HepG2 (cell line): ENCODE data around the gene PGA3. TPM values are rescaled to one million over a fixed set of nuclear protein-coding genes. Genes with fewer than 3 reads are reported as not detected.
A peak's percentile ranks its signal among the peaks of the same experiment; 100 is the strongest.

Experiments
- BCL3 ChIP-seq: sonication (generic); formaldehyde crosslinking; IDR thresholded peaks from 2 replicates; pipeline ENCODE4 v1.5.1; 2020; ENCODE audit warnings: mild to moderate bottlenecking, missing genetic modification reagents, moderate library complexity
- EHMT2 ChIP-seq: fragments of 200-600 bp; sonication (generic); IDR thresholded peaks from 2 replicates; pipeline ENCODE4 v1.7.0; 2017; ENCODE audit warnings: antibody characterized with exemption, low read depth, low read length, borderline replicate concordance
- HNF4G ChIP-seq, 2 experiments: sonication (generic) in 1 of 2; formaldehyde crosslinking in 1 of 2; IDR thresholded peaks; 2 replicates each; pipeline versions ENCODE4 v1.4.0 to v1.6.1; 2011 to 2020; ENCODE audit warnings: borderline replicate concordance in 2 of 2, low read depth in 2 of 2, mild to moderate bottlenecking in 2 of 2, low read length in 1 of 2, missing genetic modification reagents in 1 of 2, moderate library complexity in 1 of 2
- HOXA3 ChIP-seq: sonication (generic); formaldehyde crosslinking; IDR thresholded peaks from 2 replicates; pipeline ENCODE4 v1.5.0; 2020; ENCODE audit warnings: missing genetic modification reagents
- IKZF1 ChIP-seq: fragments of 450-650 bp; IDR thresholded peaks from 2 replicates; pipeline ENCODE4 v1.7.1; 2016
- IRF2 ChIP-seq: IDR thresholded peaks from 2 replicates; pipeline ENCODE4 v1.6.1; 2018; ENCODE audit warnings: missing genetic modification reagents, missing compliant biosample characterization
- KLF9 ChIP-seq: IDR thresholded peaks from 2 replicates; pipeline ENCODE4 v1.6.1; 2016; ENCODE audit warnings: low read depth
- MXI1 ChIP-seq: IDR thresholded peaks from 3 replicates; pipeline ENCODE4 v1.6.1; 2012; ENCODE audit warnings: low read depth, low read length, inconsistent platforms, borderline replicate concordance
- RAD51 ChIP-seq: fragments of 450-650 bp; IDR thresholded peaks from 2 replicates; pipeline ENCODE4 v1.6.1; 2016; ENCODE audit warnings: borderline replicate concordance
- RCOR2 ChIP-seq: IDR thresholded peaks from 2 replicates; pipeline ENCODE4 v1.6.1; 2016; ENCODE audit warnings: missing biosample characterization, missing genetic modification reagents
- SALL1 ChIP-seq: sonication (generic); formaldehyde crosslinking; IDR thresholded peaks from 2 replicates; pipeline ENCODE4 v1.8.0; 2022; ENCODE audit warnings: mild to moderate bottlenecking, missing genetic modification reagents
- SOX5 ChIP-seq: IDR thresholded peaks from 2 replicates; pipeline ENCODE4 v1.6.1; 2016; ENCODE audit warnings: borderline replicate concordance
- SOX6 ChIP-seq, 2 experiments: fragments of 450-650 bp in 1 of 2; sonication (generic) in 1 of 2; formaldehyde crosslinking in 1 of 2; IDR thresholded peaks; 2 replicates each; pipeline versions ENCODE4 v1.4.0 to v1.6.1; 2017 to 2020; ENCODE audit warnings: antibody characterized with exemption in 1 of 2, mild to moderate bottlenecking in 1 of 2, missing genetic modification reagents in 1 of 2
- THYN1 ChIP-seq: sonication (generic); formaldehyde crosslinking; IDR thresholded peaks from 2 replicates; pipeline ENCODE4 v1.8.1; 2023; ENCODE audit warnings: low read depth, mild to moderate bottlenecking, moderate library complexity, missing genetic modification reagents, borderline replicate concordance
- ZNF503 ChIP-seq: sonication (generic); formaldehyde crosslinking; IDR thresholded peaks from 2 replicates; pipeline ENCODE4 v1.4.0; 2020; ENCODE audit warnings: missing genetic modification reagents
- ZNF567 ChIP-seq: sonication (generic); formaldehyde crosslinking; IDR thresholded peaks from 2 replicates; pipeline ENCODE4 v1.8.1; 2023; ENCODE audit warnings: mild to moderate bottlenecking, missing genetic modification reagents, borderline replicate concordance
- ZNF749 ChIP-seq: sonication (generic); formaldehyde crosslinking; IDR thresholded peaks from 2 replicates; pipeline ENCODE4 v1.8.0; 2022; ENCODE audit warnings: mild to moderate bottlenecking, missing genetic modification reagents, moderate library complexity, borderline replicate concordance
- ZNF782 ChIP-seq: sonication (generic); formaldehyde crosslinking; IDR thresholded peaks from 2 replicates; pipeline ENCODE4 v1.4.0; 2020; ENCODE audit warnings: missing genetic modification reagents, mild to moderate bottlenecking, borderline replicate concordance
- ZNF784 ChIP-seq: sonication (generic); formaldehyde crosslinking; IDR thresholded peaks from 2 replicates; pipeline ENCODE4 v1.5.1; 2020; ENCODE audit warnings: missing genetic modification reagents, mild to moderate bottlenecking, borderline replicate concordance
- polyA plus RNA-seq, 8 experiments: library from polyadenylated mRNA; depleted of rRNA in 3 of 8; stranded (reverse) in 7 of 8; unstranded in 1 of 8; fragments of >200 nt; fragmentation: Illumina TruSeq in 4 of 8; extraction: Trizol in 4 of 8; gene quantifications; 2 replicates each; pipeline versions ENCODE4 v1.2.1 to v1.2.3, GENCODE V29; 2011 to 2016; ENCODE audit warnings: low read depth in 4 of 8, missing spikeins in 1 of 8, mixed read lengths in 1 of 8; ENCODE audit not compliant: insufficient read depth in 1 of 8
- total RNA-seq, 5 experiments: library from RNA; depleted of rRNA; stranded (reverse); fragments of >200 nt; fragmentation: Illumina TruSeq; extraction: Trizol; gene quantifications; 2 replicates each; pipeline ENCODE4 v1.2.3, GENCODE V29; 2016; ENCODE audit warnings: low read depth in 1 of 5

Gene PGA3
- total and polyA plus RNA-seq, 2 of the 13 experiments (the other 11 are each of a cell fraction or from before 2014, with no cell fraction given): not detected

- TF ChIP-seq SOX5 (CRISPR knock-in tag) (0 out of 2 replicates have a peak, but pooled peaks have one; percentile 27), SOX6 (IDR thresholded peaks at IDR 0.05) (no peak), SOX6 (CRISPR knock-in tag; IDR thresholded peaks at IDR 0.05) (0 out of 2 replicates have a peak, but pooled peaks have one; percentile 21), KLF9 (CRISPR knock-in tag) (no peak), HOXA3 (CRISPR knock-in tag) (no peak), ZNF503 (CRISPR knock-in tag) (no peak), MXI1 (no peak), ZNF782 (no peak), EHMT2 (no peak), SALL1 (no peak), ZNF749 (CRISPR knock-in tag) (no peak), BCL3 (CRISPR knock-in tag) (no peak), RCOR2 (no peak), ZNF567 (CRISPR knock-in tag) (no peak), ZNF784 (no peak), IKZF1 (no peak), IRF2 (CRISPR knock-in tag) (no peak), RAD51 (no peak), HNF4G (IDR thresholded peaks at IDR 0.05; ENCODE audit: borderline replicate concordance, low read depth, low read length) (peak; percentile 48; the same call in 1 of the 2 replicates), HNF4G (CRISPR knock-in tag; IDR thresholded peaks at IDR 0.05; ENCODE audit: borderline replicate concordance, low read depth) (no peak), THYN1 (CRISPR knock-in tag) (no peak)
Measured at GRCh38 chr11:61164606-61165424, 38.5 kb upstream of the PGA3 start (continued).
